Tibial nerve (tissue), 3 donors: ENCODE data around the gene FMN2.

Source experiments
- CTCF ChIP-seq, 5 experiments: fragments of 200-600 bp in 3 of 5; fragments of 450-650 bp in 2 of 5; sonication (generic) in 3 of 5; IDR thresholded peaks; one replicate each; pipeline ENCODE4 v1.5.1; 2016 to 2019; ENCODE audit warnings: antibody characterized with exemption in 5 of 5, mild to moderate bottlenecking in 3 of 5, moderate library complexity in 2 of 5
- POLR2A ChIP-seq, 2 donors: fragments of 450-650 bp; IDR thresholded peaks; one replicate each; pipeline ENCODE4 v1.6.1; 2017; ENCODE audit warnings: antibody characterized with exemption in 2 of 2, mild to moderate bottlenecking in 2 of 2, moderate library complexity in 2 of 2

DNA sequence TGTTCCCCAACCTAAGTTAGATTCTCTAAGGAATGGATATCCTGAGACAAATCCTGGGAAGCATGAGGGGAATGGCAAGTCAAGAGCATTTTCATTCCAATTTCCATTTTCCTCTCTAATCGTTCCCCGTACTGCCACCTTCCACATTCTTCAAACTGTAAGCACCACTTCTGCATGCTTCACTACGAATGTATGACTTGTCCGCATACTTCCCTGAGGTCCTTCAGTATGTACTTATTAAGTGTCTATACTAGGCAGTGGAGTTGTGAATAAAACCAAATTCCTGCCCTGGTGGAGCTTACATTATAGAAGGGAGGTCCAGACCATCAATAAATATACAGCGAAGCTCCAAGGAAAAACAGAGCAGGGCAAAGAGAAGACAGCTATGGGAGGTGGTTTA is 365.5 kb downstream of the FMN2 start:
- no peak for TF ChIP-seq CTCF (IDR thresholded peaks at IDR 0.05)
- no peak for TF ChIP-seq POLR2A (IDR thresholded peaks at IDR 0.05)
